Activated CD4-positive, alpha-beta T cell treated with anti-CD3 and anti-CD28 coated beads for 1 hour (primary cell): ENCODE data around the gene PLA2G4B.

Experiments
- DNase-seq: peaks from one replicate; pipeline ENCODE4 v3.0.0-alpha.2; 2020

PLA2G4B gene

GRCh38 chr15:41851755-41852370 is 13.2 kb downstream of the PLA2G4B start:
- no peak for DNase-seq

- no peak for DNase-seq
These were observed 14.3 kb downstream of the PLA2G4B start for GRCh38 chr15:41852736-41853590.

- no peak for DNase-seq
These were observed 15.2 kb downstream of the PLA2G4B start for GRCh38 chr15:41853831-41854230.

- no peak for DNase-seq
These were observed 15.8 kb downstream of the PLA2G4B start for GRCh38 chr15:41854443-41854842.

- DNase-seq, result no peak
These were observed 16.8 kb downstream of the PLA2G4B start for GRCh38 chr15:41855261-41855961.

GRCh38 chr15:41856262-41856661 is 17.6 kb downstream of the PLA2G4B start:
- DNase-seq, result no peak

- no peak for DNase-seq
These were observed 18.1 kb downstream of the PLA2G4B start for GRCh38 chr15:41856716-41857115.

- DNase-seq, result no peak
These were observed 18.7 kb downstream of the PLA2G4B start for GRCh38 chr15:41857316-41857715.

GRCh38 chr15:41858756-41859155 is 20.1 kb downstream of the PLA2G4B start:
- no peak for DNase-seq

GRCh38 chr15:41860049-41860828 is 21.6 kb downstream of the PLA2G4B start:
- no peak for DNase-seq

- DNase-seq, result no peak
These were observed 23.2 kb downstream of the PLA2G4B start for GRCh38 chr15:41861736-41862356.

- no peak for DNase-seq
These were observed 24.0 kb downstream of the PLA2G4B start for GRCh38 chr15:41862515-41863116.

- DNase-seq, result no peak
These were observed 26.9 kb downstream of the PLA2G4B start for GRCh38 chr15:41865490-41866055.

GRCh38 chr15:41866263-41866703 is 27.6 kb downstream of the PLA2G4B start:
- DNase-seq, result no peak

- no peak for DNase-seq
These were observed 28.4 kb downstream of the PLA2G4B start for GRCh38 chr15:41866872-41867579.

GRCh38 chr15:41868321-41868720 is 29.7 kb downstream of the PLA2G4B start:
- DNase-seq, result no peak

- DNase-seq, result no peak
These were observed 31.4 kb downstream of the PLA2G4B start for GRCh38 chr15:41869770-41870688.

- DNase-seq, result peak; percentile 32
These were observed 32.0 kb downstream of the PLA2G4B start for GRCh38 chr15:41870689-41871081.

GRCh38 chr15:41871175-41871905 is 32.7 kb downstream of the PLA2G4B start:
- DNase-seq, result no peak
